SK-N-SH treated with all-trans-retinoic acid at 6 μM for 48 hours (cell line): Measurements from ENCODE around the gene GLOD4.

Source experiments
- ARNTL ChIP-seq: fragments of 450-650 bp; formaldehyde crosslinking; IDR thresholded peaks from 2 replicates; pipeline ENCODE4 v1.5.0; 2020; ENCODE audit warnings: low read depth, mild to moderate bottlenecking, moderate library complexity, borderline replicate concordance
- BACH2 ChIP-seq: fragments of 250-450 bp; sonication (Bioruptor Pico); IDR thresholded peaks from 2 replicates; pipeline ENCODE4 v1.9.0; 2021; ENCODE audit warnings: mild to moderate bottlenecking, borderline replicate concordance
- CREB5 ChIP-seq: fragments of 250-450 bp; sonication (Bioruptor Pico); IDR thresholded peaks from 2 replicates; pipeline ENCODE4 v1.5.1; 2020; ENCODE audit warnings: low read depth, mild to moderate bottlenecking, moderate library complexity
- ESRRG ChIP-seq: fragments of 250-450 bp; sonication (Bioruptor Pico); IDR thresholded peaks from 2 replicates; pipeline ENCODE4 v1.6.1; 2021; ENCODE audit warnings: mild to moderate bottlenecking
- GLIS3 ChIP-seq: fragments of 250-450 bp; sonication (Bioruptor Pico); IDR thresholded peaks from 2 replicates; pipeline ENCODE4 v1.5.0; 2020; ENCODE audit warnings: mild to moderate bottlenecking, moderate library complexity
- ISL1 ChIP-seq: fragments of 250-450 bp; sonication (Bioruptor Pico); IDR thresholded peaks from 2 replicates; pipeline ENCODE4 v2.1.2; 2022; ENCODE audit warnings: mild to moderate bottlenecking, moderate library complexity
- PATZ1 ChIP-seq: fragments of 250-450 bp; sonication (Bioruptor Pico); IDR thresholded peaks from 2 replicates; pipeline ENCODE4 v1.8.0; 2020; ENCODE audit warnings: mild to moderate bottlenecking, moderate library complexity, borderline replicate concordance
- PPARA ChIP-seq: fragments of 250-450 bp; sonication (Bioruptor Pico); IDR thresholded peaks from 2 replicates; pipeline ENCODE4 v1.5.0; 2020; ENCODE audit warnings: mild to moderate bottlenecking, borderline replicate concordance
- RARB ChIP-seq: fragments of 250-450 bp; sonication (Bioruptor Pico); IDR thresholded peaks from 2 replicates; pipeline ENCODE4 v1.8.0; 2021; ENCODE audit warnings: mild to moderate bottlenecking, moderate library complexity
- SNAI2 ChIP-seq: fragments of 250-450 bp; sonication (Bioruptor Pico); IDR thresholded peaks from 2 replicates; pipeline ENCODE4 v1.5.0; 2020; ENCODE audit warnings: mild to moderate bottlenecking, moderate library complexity
- TCF4 ChIP-seq: fragments of 250-450 bp; sonication (Bioruptor Pico); IDR thresholded peaks from 2 replicates; pipeline ENCODE4 v1.8.0; 2021; ENCODE audit warnings: mild to moderate bottlenecking, moderate library complexity, borderline replicate concordance
- ZFP30 ChIP-seq: fragments of 450-650 bp; formaldehyde crosslinking; IDR thresholded peaks from 2 replicates; pipeline ENCODE4 v1.5.0; 2022; ENCODE audit warnings: mild to moderate bottlenecking, moderate library complexity

- no peak for TF ChIP-seq GLIS3
- TF ChIP-seq ZFP30 (CRISPR knock-in tag), result no peak
- no peak for TF ChIP-seq SNAI2 (CRISPR knock-in tag)
- TF ChIP-seq PPARA, result no peak
- no peak for TF ChIP-seq ESRRG (CRISPR knock-in tag)
- TF ChIP-seq ARNTL, result no peak
- TF ChIP-seq CREB5 (CRISPR knock-in tag), result no peak
- no peak for TF ChIP-seq TCF4
- no peak for TF ChIP-seq RARB (CRISPR knock-in tag)
- TF ChIP-seq PATZ1 (CRISPR knock-in tag), result no peak
- no peak for TF ChIP-seq ISL1 (CRISPR knock-in tag)
- TF ChIP-seq BACH2 (CRISPR knock-in tag), result no peak
Measured at GRCh38 chr17:807523-808294, 25.6 kb upstream of the GLOD4 start.
